HCT116 (cell line): ENCODE data around the gene CROCC. TPM values are rescaled to one million over a fixed set of nuclear protein-coding genes. Genes with fewer than 3 reads are reported as not detected.

Experiments used
- ATAC-seq: fragments of 200-7000 bp; cut with Tn5 transposase; 2 replicates; pipeline ENCODE4 v1.9.1; 2020; ENCODE audit warnings: mild to moderate bottlenecking, moderate library complexity
- BruUV-seq: library from RNA; stranded (reverse); fragments of 400-500 nt; replicated peaks from 2 replicates; lab custom pipeline; 2021; lab: Mats Ljungman, UMichigan
- CTCF ChIA-PET: fragments of 300-600 bp; sonication (Branson Sonifier 250); formaldehyde crosslinking; loops from one replicate; lab custom pipeline; 2021; ENCODE audit warnings: antibody characterized with exemption; lab: Charles Lee
- POLR2A ChIA-PET: fragments of 300-600, 350-600 bp; sonication (Branson Sonifier 250); formaldehyde crosslinking; loops from one replicate; lab custom pipeline; 2021; ENCODE audit warnings: antibody characterized with exemption; lab: Charles Lee
- RAD21 ChIA-PET, 2 experiments: fragments of 300-600 bp; sonication (Branson Sonifier 250); formaldehyde crosslinking; loops; one replicate each; lab custom pipeline; 2023; ENCODE audit warnings: low total read pairs in 2 of 2; ENCODE audit not compliant: uncharacterized antibody in 2 of 2, unreplicated experiment in 2 of 2, low non-redundant PET in 1 of 2; lab: Charles Lee
- DNase-seq: peaks from one replicate; pipeline ENCODE4 v3.0.0-alpha.2; 2010; ENCODE audit warnings: low read depth, low spot score
- H2AFZ ChIP-seq: fragments of 200-600 bp; shearing (Covaris generic), sonication (generic); 2 replicates; pipeline ENCODE4 v1.6.1; 2017; ENCODE audit warnings: low read depth, mixed run types, mixed read lengths, antibody characterized with exemption, low read length; ENCODE audit not compliant: poor library complexity, severe bottlenecking
- H3K27ac ChIP-seq: 2 replicates; pipeline ENCODE4 v1.5.1; 2012; ENCODE audit warnings: low read depth, low read length
- H3K27me3 ChIP-seq: fragments of 200-600 bp; sonication (generic); 2 replicates; pipeline ENCODE4 v1.6.1; 2016; ENCODE audit warnings: mixed run types, low read length, mixed read lengths; ENCODE audit not compliant: insufficient read depth
- H3K36me3 ChIP-seq, 2 experiments: fragments of 200-500 bp in 1 of 2; fragments of 200-600 bp in 1 of 2; sonication (Bioruptor generic) in 1 of 2; sonication (generic) in 1 of 2; 2 replicates each; pipeline versions ENCODE4 v1.5.1 to v1.6.1; 2014 to 2016; ENCODE audit warnings: low read length in 2 of 2, inconsistent platforms in 1 of 2, mixed read lengths in 1 of 2, mixed run types in 1 of 2; ENCODE audit not compliant: insufficient read depth in 2 of 2, control insufficient read depth in 1 of 2
- H3K4me1 ChIP-seq, 2 experiments: fragments of 200-600 bp in 1 of 2; sonication (generic) in 1 of 2; 2 replicates each; pipeline versions ENCODE4 v1.5.1 to v1.6.1; 2012 to 2017; ENCODE audit warnings: low read length in 2 of 2, inconsistent platforms in 1 of 2, mild to moderate bottlenecking in 1 of 2, mixed read lengths in 1 of 2, mixed run types in 1 of 2, moderate library complexity in 1 of 2; ENCODE audit not compliant: insufficient read depth in 2 of 2, control insufficient read depth in 1 of 2
- H3K4me2 ChIP-seq: fragments of 200-600 bp; sonication (generic); 2 replicates; pipeline ENCODE4 v1.6.1; 2017; ENCODE audit warnings: mixed run types, low read length, mixed read lengths
- H3K4me3 ChIP-seq, 2 experiments: fragments of 200-600 bp in 1 of 2; sonication (generic) in 1 of 2; replicated peaks in 1 of 2; 2 replicates each; pipeline ENCODE4 v1.5.1; 2011 to 2016; ENCODE audit warnings: low read length in 2 of 2, control low read depth in 1 of 2, low read depth in 1 of 2, mild to moderate bottlenecking in 1 of 2, mixed read lengths in 1 of 2, mixed run types in 1 of 2
- H3K79me2 ChIP-seq: fragments of 200-600 bp; sonication (generic); 2 replicates; pipeline ENCODE4 v1.6.1; 2017; ENCODE audit warnings: mild to moderate bottlenecking, mixed run types, low read length, moderate library complexity, mixed read lengths; ENCODE audit not compliant: insufficient read depth
- H3K9ac ChIP-seq: fragments of 200-600 bp; sonication (generic); 2 replicates; pipeline ENCODE4 v1.6.1; 2016; ENCODE audit warnings: low read length, mixed read lengths
- H3K9me2 ChIP-seq: fragments of 200-600 bp; sonication (generic), shearing (Covaris generic); 2 replicates; pipeline ENCODE4 v1.6.1; 2017; ENCODE audit warnings: mixed run types, mild to moderate bottlenecking, moderate library complexity; ENCODE audit not compliant: insufficient read depth
- H3K9me3 ChIP-seq, 2 experiments: fragments of 200-500 bp in 1 of 2; fragments of 200-600 bp in 1 of 2; sonication (Bioruptor generic) in 1 of 2; sonication (generic) in 1 of 2; 2 replicates each; pipeline ENCODE4 v1.6.1; 2014 to 2017; ENCODE audit warnings: low read length in 2 of 2, mixed read lengths in 2 of 2, inconsistent platforms in 1 of 2, low read depth in 1 of 2, mild to moderate bottlenecking in 1 of 2, mixed run types in 1 of 2, moderate library complexity in 1 of 2; ENCODE audit not compliant: control insufficient read depth in 1 of 2, insufficient read depth in 1 of 2
- H4K20me1 ChIP-seq: fragments of 200-600 bp; sonication (generic), shearing (Covaris generic); 2 replicates; pipeline ENCODE4 v1.6.1; 2017; ENCODE audit warnings: mixed run types, mild to moderate bottlenecking, moderate library complexity; ENCODE audit not compliant: insufficient read depth
- CEBPB ChIP-seq: IDR thresholded peaks from 2 replicates; pipeline ENCODE4 v1.6.1; 2012; ENCODE audit warnings: low read depth
- EGR1 ChIP-seq: IDR thresholded peaks from 2 replicates; pipeline ENCODE4 v1.6.1; 2012; ENCODE audit warnings: low read depth
- EZH2 ChIP-seq: fragments of 200-600 bp; sonication (generic); IDR thresholded peaks from 2 replicates; pipeline ENCODE4 v1.6.1; 2017; ENCODE audit warnings: antibody characterized with exemption, mixed run types
- EZH2phosphoT487 ChIP-seq: fragments of 200-600 bp; IDR thresholded peaks from 2 replicates; pipeline ENCODE4 v1.6.1; 2018; ENCODE audit warnings: antibody characterized with exemption, borderline replicate concordance
- JUND ChIP-seq: IDR thresholded peaks from 2 replicates; pipeline ENCODE4 v1.6.1; 2012
- POLR2A ChIP-seq: IDR thresholded peaks from 2 replicates; pipeline ENCODE4 v1.7.0; 2011; ENCODE audit warnings: borderline replicate concordance; ENCODE audit not compliant: insufficient read depth, insufficient read length; ENCODE audit errors: extremely low read depth
- POLR2AphosphoS5 ChIP-seq: IDR thresholded peaks from 2 replicates; pipeline ENCODE4 v1.6.1; 2011; ENCODE audit warnings: mild to moderate bottlenecking, low read depth, low read length, moderate library complexity
- RAD21 ChIP-seq: IDR thresholded peaks from 2 replicates; pipeline ENCODE4 v1.6.1; 2012; ENCODE audit warnings: low read depth, mild to moderate bottlenecking
- SIN3A ChIP-seq: IDR thresholded peaks from 2 replicates; pipeline ENCODE4 v1.6.1; 2012; ENCODE audit warnings: low read depth
- TCF7L2 ChIP-seq: IDR thresholded peaks from 2 replicates; pipeline ENCODE4 v1.7.0; 2011; ENCODE audit warnings: borderline replicate concordance, inconsistent platforms; ENCODE audit not compliant: insufficient read depth, insufficient read length; ENCODE audit errors: extremely low read depth
- YY1 ChIP-seq: IDR thresholded peaks from 2 replicates; pipeline ENCODE4 v1.6.1; 2011; ENCODE audit warnings: low read length, low read depth, moderate library complexity, mild to moderate bottlenecking; ENCODE audit not compliant: insufficient replicate concordance; ENCODE audit errors: extremely low read depth
- ZFX ChIP-seq: fragments of 450-650 bp; IDR thresholded peaks from 2 replicates; pipeline ENCODE4 v1.6.1; 2017
- ZNF274 ChIP-seq: fragments of 200-500 bp; sonication (Bioruptor generic); IDR thresholded peaks from 2 replicates; pipeline ENCODE4 v1.6.1; 2014; ENCODE audit warnings: mild to moderate bottlenecking, low read depth, low read length, inconsistent platforms
- intact Hi-C: fragments of 100-400 bp; cut with micrococcal nuclease; formaldehyde crosslinking; loops from 2 replicates; pipeline ENCODE4 v1.10.0; 2022
- total RNA-seq: library from RNA; stranded (reverse); gene quantifications from one replicate; pipeline ENCODE4 v1.2.1, GENCODE V29; 2021; ENCODE audit not compliant: unreplicated experiment

Gene CROCC
- total RNA-seq, 1 experiment from 2014 or later = 30.1 TPM

- H3K36me3 ChIP-seq = no peaks in the 10 kb centered on the region
- no TSS peak for BruUV-seq
- peak overlapping the region; percentile 89 for H3K27ac ChIP-seq
- ChIA-PET POLR2A (interaction anchor here (0.7 to 1.0 kb wide), 2 partner anchors 12 to 393 kb away, joined by 3 read pairs; no protein-coding TSS in a partner anchor), RAD21 (no interaction called here), CTCF (interaction anchor here (2.0 kb wide), 1 partner anchor 286 kb away, joined by 6 read pairs; no protein-coding TSS in a partner anchor)
- no peaks in the 10 kb centered on the region for H3K9me3 ChIP-seq
- no peak for DNase-seq
- H3K4me3 ChIP-seq = no peak overlapping the region
- H3K9ac ChIP-seq = no peak overlapping the region
- intact Hi-C loops = no loop called here
- no peaks in the 10 kb centered on the region for H3K79me2 ChIP-seq
- no peaks in the 10 kb centered on the region for H3K9me2 ChIP-seq
- H3K4me1 ChIP-seq = peaks cover 20 to 47% of the 10 kb centered on the region in 2 experiments
- no peaks in the 10 kb centered on the region for H3K27me3 ChIP-seq
- no peak overlapping the region for H3K4me2 ChIP-seq
- TF ChIP-seq SIN3A = no peak
- no peak for TF ChIP-seq POLR2AphosphoS5
- no peak for TF ChIP-seq TCF7L2
- no peak for TF ChIP-seq EZH2
- no peak for TF ChIP-seq JUND
- no peak for TF ChIP-seq EGR1
- TF ChIP-seq CEBPB = no peak
- no peak for TF ChIP-seq RAD21
- TF ChIP-seq ZNF274 = no peak
- TF ChIP-seq YY1 = no peak
- TF ChIP-seq POLR2A = no peak
- no peak for TF ChIP-seq ZFX
- no peak for TF ChIP-seq EZH2phosphoT487
- no peak for ATAC-seq
- H4K20me1 ChIP-seq = no peaks in the 10 kb centered on the region
- H2AFZ ChIP-seq = no peak overlapping the region
Observed at GRCh38 chr1:16906873-16907272, 14.9 kb upstream of the CROCC start.
